CD14-positive monocyte (primary cell): ENCODE measurements around the gene SMARCA4. TPM values are rescaled to one million over a fixed set of nuclear protein-coding genes. Genes with fewer than 3 reads are reported as not detected.

Experiments used
- DNase-seq, 3 donors: peaks; one replicate each; pipeline ENCODE4 v3.0.0-alpha.2; 2011 to 2022
- H2AFZ ChIP-seq: 2 replicates; pipeline ENCODE4 v1.6.0; 2012; ENCODE audit warnings: mild to moderate bottlenecking, low read depth, low read length, inconsistent platforms; ENCODE audit not compliant: insufficient read depth, poor library complexity, severe bottlenecking
- H3K27ac ChIP-seq, 2 donors: 1 replicate in 1 of 2; 2 replicates in 1 of 2; pipeline ENCODE4 v1.5.1; 2012 to 2013; ENCODE audit warnings: low read length in 2 of 2, control low read depth in 1 of 2, inconsistent platforms in 1 of 2, low read depth in 1 of 2, mild to moderate bottlenecking in 1 of 2
- H3K27me3 ChIP-seq, 2 donors: one replicate each; pipeline versions ENCODE4 v1.6.0 to v1.6.1; 2011 to 2013; ENCODE audit warnings: low read length in 2 of 2; ENCODE audit not compliant: control insufficient read depth in 2 of 2, insufficient read depth in 2 of 2
- H3K36me3 ChIP-seq, 2 donors: replicated peaks in 1 of 2; 1 replicate in 1 of 2; 2 replicates in 1 of 2; pipeline versions ENCODE4 v1.5.1 to v1.6.1; 2012 to 2013; ENCODE audit warnings: low read length in 2 of 2, control low read depth in 1 of 2, inconsistent platforms in 1 of 2, mild to moderate bottlenecking in 1 of 2; ENCODE audit not compliant: insufficient read depth in 2 of 2, control insufficient read depth in 1 of 2
- H3K4me1 ChIP-seq, 2 donors: 1 replicate in 1 of 2; 2 replicates in 1 of 2; pipeline versions ENCODE4 v1.5.1 to v1.6.1; 2012 to 2013; ENCODE audit warnings: low read length in 2 of 2, control low read depth in 1 of 2, inconsistent platforms in 1 of 2, mild to moderate bottlenecking in 1 of 2, moderate library complexity in 1 of 2; ENCODE audit not compliant: insufficient read depth in 2 of 2, control insufficient read depth in 1 of 2
- H3K4me2 ChIP-seq: replicated peaks from 2 replicates; pipeline ENCODE3; 2012; ENCODE audit warnings: low read length, moderate library complexity, mild to moderate bottlenecking; ENCODE audit not compliant: poor library complexity, severe bottlenecking; ENCODE audit errors: extremely low read depth
- H3K4me3 ChIP-seq, 3 experiments: fragments of 200-600 bp in 1 of 3; sonication (generic) in 1 of 3; replicated peaks in 1 of 3; 1 replicate in 2 of 3; 2 replicates in 1 of 3; pipeline ENCODE4 v1.5.1; 2011 to 2013; ENCODE audit warnings: low read length in 3 of 3, mild to moderate bottlenecking in 3 of 3, control low read depth in 2 of 3, low read depth in 2 of 3, inconsistent platforms in 1 of 3, moderate library complexity in 1 of 3
- H3K79me2 ChIP-seq: 2 replicates; pipeline ENCODE4 v1.6.0; 2012; ENCODE audit warnings: mild to moderate bottlenecking, control low read depth, inconsistent platforms, low read length, moderate library complexity; ENCODE audit not compliant: insufficient read depth
- H3K9ac ChIP-seq: 2 replicates; pipeline ENCODE4 v1.6.0; 2017; ENCODE audit warnings: low read length, mild to moderate bottlenecking; ENCODE audit not compliant: insufficient read depth, poor library complexity, severe bottlenecking
- H3K9me3 ChIP-seq, 2 donors: replicated peaks in 1 of 2; 1 replicate in 1 of 2; 2 replicates in 1 of 2; pipeline versions ENCODE4 v1.5.1 to v1.6.1; 2012 to 2013; ENCODE audit warnings: low read length in 2 of 2, control low read depth in 1 of 2; ENCODE audit not compliant: control insufficient read depth in 1 of 2, insufficient read depth in 1 of 2
- H4K20me1 ChIP-seq: 2 replicates; pipeline ENCODE4 v1.6.0; 2012; ENCODE audit warnings: mild to moderate bottlenecking, low read length, control low read depth, moderate library complexity; ENCODE audit not compliant: insufficient read depth
- H3K27ac Mint-ChIP-seq, 7 donors: one replicate each; pipeline ENCODE4 v1.8.0; 2020; ENCODE audit warnings: mild to moderate bottlenecking in 7 of 7, mixed read lengths in 7 of 7, moderate library complexity in 6 of 7, inconsistent platforms in 2 of 7
- H3K27me3 Mint-ChIP-seq, 3 donors: one replicate each; pipeline ENCODE4 v1.8.0; 2021 to 2022; ENCODE audit warnings: low read depth in 3 of 3, mild to moderate bottlenecking in 3 of 3, mixed read lengths in 3 of 3, moderate library complexity in 3 of 3, inconsistent platforms in 1 of 3
- H3K36me3 Mint-ChIP-seq, 2 donors: one replicate each; pipeline ENCODE4 v1.8.0; 2020; ENCODE audit warnings: mixed read lengths in 2 of 2, inconsistent platforms in 1 of 2, mild to moderate bottlenecking in 1 of 2
- H3K4me1 Mint-ChIP-seq: one replicate; pipeline ENCODE4 v1.8.0; 2020; ENCODE audit warnings: mild to moderate bottlenecking, mixed read lengths
- H3K4me3 Mint-ChIP-seq, 2 donors: one replicate each; pipeline ENCODE4 v1.8.0; 2020; ENCODE audit warnings: mild to moderate bottlenecking in 2 of 2, mixed read lengths in 2 of 2, moderate library complexity in 1 of 2
- H3K9me3 Mint-ChIP-seq, 7 donors: one replicate each; pipeline ENCODE4 v1.8.0; 2020 to 2022; ENCODE audit warnings: mixed read lengths in 7 of 7, mild to moderate bottlenecking in 6 of 7, moderate library complexity in 6 of 7, inconsistent platforms in 2 of 7
- WGBS: methylation state at CpG from one replicate; pipeline ENCODE4 v1.1.5; 2013; ENCODE audit warnings: missing lambda C conversion rate; ENCODE audit not compliant: insufficient coverage; 5-methylcytosine and 5-hydroxymethylcytosine counted together
- intact Hi-C, 2 donors: fragments of 100-400 bp; cut with micrococcal nuclease; formaldehyde crosslinking; loops; one replicate each; pipeline versions ENCODE4 v1.15.0 to v1.15.1; 2023
- polyA plus RNA-seq, 3 donors: library from polyadenylated mRNA; depleted of rRNA in 1 of 3; unstranded in 2 of 3; stranded (reverse) in 1 of 3; fragments of 300-500 nt in 2 of 3; fragments of >200 nt in 1 of 3; fragmentation: Illumina TruSeq in 2 of 3; gene quantifications; 1 replicate in 2 of 3; 2 replicates in 1 of 3; pipeline ENCODE4 v1.2.3, GENCODE V29; 2012 to 2021
- TF ChIP-seq, protein P1 (sequence below): fragments of 200-600 bp; IDR thresholded peaks from one replicate; pipeline ENCODE4 v1.8.0; 2022; ENCODE audit warnings: antibody characterized with exemption, mild to moderate bottlenecking

Gene SMARCA4
- polyA plus RNA-seq, 3 donors, result 5.1 to 53.3 (median 7.0) TPM

GRCh38 chr19:11098327-11098726 lies 137.5 kb downstream of the SMARCA4 start:
- Histone ChIP-seq H3K4me1 (peaks cover 36 to 41% of the 10 kb centered on the region in 2 donors), H3K36me3 (peaks cover 13 to 30% of the 10 kb centered on the region in 2 donors), H3K79me2 (peaks cover 36% of the 10 kb centered on the region), H4K20me1 (peaks cover 5% of the 10 kb centered on the region), H3K27ac (no peak overlapping the region), H3K9ac (no peak overlapping the region), H3K4me2 (no peak overlapping the region), H2AFZ (no peak overlapping the region), H3K9me3 (no peaks in the 10 kb centered on the region), H3K27me3 (no peaks in the 10 kb centered on the region), H3K4me3 (no peak overlapping the region)
- intact Hi-C loops, result no loop called here
- TF ChIP-seq, protein P1, sequence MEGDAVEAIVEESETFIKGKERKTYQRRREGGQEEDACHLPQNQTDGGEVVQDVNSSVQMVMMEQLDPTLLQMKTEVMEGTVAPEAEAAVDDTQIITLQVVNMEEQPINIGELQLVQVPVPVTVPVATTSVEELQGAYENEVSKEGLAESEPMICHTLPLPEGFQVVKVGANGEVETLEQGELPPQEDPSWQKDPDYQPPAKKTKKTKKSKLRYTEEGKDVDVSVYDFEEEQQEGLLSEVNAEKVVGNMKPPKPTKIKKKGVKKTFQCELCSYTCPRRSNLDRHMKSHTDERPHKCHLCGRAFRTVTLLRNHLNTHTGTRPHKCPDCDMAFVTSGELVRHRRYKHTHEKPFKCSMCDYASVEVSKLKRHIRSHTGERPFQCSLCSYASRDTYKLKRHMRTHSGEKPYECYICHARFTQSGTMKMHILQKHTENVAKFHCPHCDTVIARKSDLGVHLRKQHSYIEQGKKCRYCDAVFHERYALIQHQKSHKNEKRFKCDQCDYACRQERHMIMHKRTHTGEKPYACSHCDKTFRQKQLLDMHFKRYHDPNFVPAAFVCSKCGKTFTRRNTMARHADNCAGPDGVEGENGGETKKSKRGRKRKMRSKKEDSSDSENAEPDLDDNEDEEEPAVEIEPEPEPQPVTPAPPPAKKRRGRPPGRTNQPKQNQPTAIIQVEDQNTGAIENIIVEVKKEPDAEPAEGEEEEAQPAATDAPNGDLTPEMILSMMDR, result no peak
- no CpG with 5 or more reads among the region's 2 CpGs for WGBS
- no peak for DNase-seq
- Mint-ChIP-seq H3K4me1 (peaks cover 33% of the 10 kb centered on the region), H3K27me3 (peaks cover 0 to 2% (median 1%) of the 10 kb centered on the region in 3 donors), H3K9me3 (peaks cover 0 to 5% (median 0%) of the 10 kb centered on the region in 7 donors), H3K27ac (no peak overlapping the region), H3K4me3 (no peak overlapping the region), H3K36me3 (peaks cover 35 to 68% of the 10 kb centered on the region in 2 donors)

GRCh38 chr19:11098861-11099260 lies 138.0 kb downstream of the SMARCA4 start:
- Histone ChIP-seq H3K4me3 (no peak overlapping the region), H3K9me3 (no peaks in the 10 kb centered on the region), H3K79me2 (peaks cover 36% of the 10 kb centered on the region), H3K27ac (no peak overlapping the region), H3K27me3 (no peaks in the 10 kb centered on the region), H2AFZ (no peak overlapping the region), H3K4me1 (peaks cover 31 to 36% of the 10 kb centered on the region in 2 donors), H3K4me2 (no peak overlapping the region), H3K36me3 (peaks cover 13 to 36% of the 10 kb centered on the region in 2 donors), H4K20me1 (no peaks in the 10 kb centered on the region), H3K9ac (no peak overlapping the region)
- peaks cover 0 to 2% (median 1%) of the 10 kb centered on the region in 3 donors for H3K27me3 Mint-ChIP-seq
- peaks cover 40 to 73% of the 10 kb centered on the region in 2 donors for H3K36me3 Mint-ChIP-seq
- no peak for DNase-seq
- TF ChIP-seq, protein P1, result no peak
- no CpG with 5 or more reads among the region's 3 CpGs for WGBS
- no peak overlapping the region for H3K4me3 Mint-ChIP-seq
- intact Hi-C loops, result no loop called here
- H3K9me3 Mint-ChIP-seq, result peaks cover 0 to 5% (median 0%) of the 10 kb centered on the region in 7 donors
- peaks cover 28% of the 10 kb centered on the region for H3K4me1 Mint-ChIP-seq
- H3K27ac Mint-ChIP-seq, result no peak overlapping the region
